ENCODE results near the gene CEP164. TPM values are rescaled to one million over a fixed set of nuclear protein-coding genes. Genes with fewer than 3 reads are reported as not detected.
"Not testable (repeated sequence)": the region's sequence is repeated elsewhere in the genome, so short reads cannot be mapped to it uniquely, and the experiment has no call there.

CEP164 gene
- total RNA-seq, 6 experiments from 2014 or later = 29.0 to 35.6 (median 33.0) TPM

DNA sequence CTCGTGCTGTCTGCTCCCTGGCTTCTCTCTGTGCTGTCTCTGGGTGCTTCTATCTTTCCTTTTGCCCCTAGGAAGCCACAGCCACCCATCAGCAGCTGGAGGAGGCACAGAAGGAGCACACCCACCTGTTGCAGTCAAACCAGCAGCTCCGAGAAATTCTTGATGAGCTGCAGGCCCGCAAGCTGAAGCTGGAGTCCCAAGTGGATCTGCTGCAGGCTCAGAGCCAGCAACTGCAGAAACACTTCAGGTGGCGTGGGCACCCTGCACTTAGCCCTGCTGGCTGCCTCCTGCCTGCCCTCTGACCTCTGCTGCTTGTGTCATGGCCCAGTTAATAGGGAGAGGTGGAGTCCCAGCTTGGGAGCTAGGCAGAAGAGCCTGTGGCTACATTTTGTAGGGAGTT lies 67.8 kb downstream of the CEP164 start:
- H3K4me1 Mint-ChIP-seq (ENCODE audit: low read depth) = no peaks in the 10 kb centered on the region
- no peak overlapping the region for H3K27ac Mint-ChIP-seq
- TF ChIP-seq, protein P1, sequence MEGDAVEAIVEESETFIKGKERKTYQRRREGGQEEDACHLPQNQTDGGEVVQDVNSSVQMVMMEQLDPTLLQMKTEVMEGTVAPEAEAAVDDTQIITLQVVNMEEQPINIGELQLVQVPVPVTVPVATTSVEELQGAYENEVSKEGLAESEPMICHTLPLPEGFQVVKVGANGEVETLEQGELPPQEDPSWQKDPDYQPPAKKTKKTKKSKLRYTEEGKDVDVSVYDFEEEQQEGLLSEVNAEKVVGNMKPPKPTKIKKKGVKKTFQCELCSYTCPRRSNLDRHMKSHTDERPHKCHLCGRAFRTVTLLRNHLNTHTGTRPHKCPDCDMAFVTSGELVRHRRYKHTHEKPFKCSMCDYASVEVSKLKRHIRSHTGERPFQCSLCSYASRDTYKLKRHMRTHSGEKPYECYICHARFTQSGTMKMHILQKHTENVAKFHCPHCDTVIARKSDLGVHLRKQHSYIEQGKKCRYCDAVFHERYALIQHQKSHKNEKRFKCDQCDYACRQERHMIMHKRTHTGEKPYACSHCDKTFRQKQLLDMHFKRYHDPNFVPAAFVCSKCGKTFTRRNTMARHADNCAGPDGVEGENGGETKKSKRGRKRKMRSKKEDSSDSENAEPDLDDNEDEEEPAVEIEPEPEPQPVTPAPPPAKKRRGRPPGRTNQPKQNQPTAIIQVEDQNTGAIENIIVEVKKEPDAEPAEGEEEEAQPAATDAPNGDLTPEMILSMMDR (IDR thresholded peaks at IDR 0.05) = no peak
- DNase-seq = no peak
- peaks cover 79% of the 10 kb centered on the region for H3K36me3 Mint-ChIP-seq (ENCODE audit: low read depth)
- H3K4me3 Mint-ChIP-seq = no peak overlapping the region
- peaks cover 3% of the 10 kb centered on the region for H3K27me3 Mint-ChIP-seq (ENCODE audit: insufficient read depth)
- H3K9me3 Mint-ChIP-seq = peaks cover 25% of the 10 kb centered on the region

DNA sequence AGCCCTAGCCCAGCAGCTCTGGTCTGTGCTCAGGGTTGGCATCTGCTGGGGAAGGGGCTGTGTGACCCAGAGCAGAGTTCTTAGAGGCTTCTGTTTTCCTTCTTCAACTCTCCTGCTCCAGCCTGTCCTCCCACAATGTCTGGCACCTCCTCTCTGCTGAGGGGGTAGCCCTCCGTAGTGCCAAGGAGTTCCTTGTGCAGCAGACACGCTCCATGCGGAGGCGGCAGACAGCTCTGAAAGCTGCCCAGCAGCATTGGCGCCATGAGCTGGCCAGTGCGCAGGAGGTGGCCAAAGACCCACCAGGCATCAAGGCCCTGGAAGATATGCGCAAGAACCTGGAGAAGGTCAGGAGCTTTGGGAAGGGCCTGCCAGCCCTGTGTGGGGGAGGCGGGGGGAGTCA lies 69.3 kb downstream of the CEP164 start:
- no peak overlapping the region for H3K27ac Mint-ChIP-seq
- peaks cover 25% of the 10 kb centered on the region for H3K9me3 Mint-ChIP-seq
- H3K4me1 Mint-ChIP-seq (ENCODE audit: low read depth) = no peaks in the 10 kb centered on the region
- H3K4me3 Mint-ChIP-seq = no peak overlapping the region
- TF ChIP-seq, protein P1 (IDR thresholded peaks at IDR 0.05) = no peak
- DNase-seq = no peak
- H3K36me3 Mint-ChIP-seq (ENCODE audit: low read depth) = peaks cover 74% of the 10 kb centered on the region
- peaks cover 3% of the 10 kb centered on the region for H3K27me3 Mint-ChIP-seq (ENCODE audit: insufficient read depth)

DNA sequence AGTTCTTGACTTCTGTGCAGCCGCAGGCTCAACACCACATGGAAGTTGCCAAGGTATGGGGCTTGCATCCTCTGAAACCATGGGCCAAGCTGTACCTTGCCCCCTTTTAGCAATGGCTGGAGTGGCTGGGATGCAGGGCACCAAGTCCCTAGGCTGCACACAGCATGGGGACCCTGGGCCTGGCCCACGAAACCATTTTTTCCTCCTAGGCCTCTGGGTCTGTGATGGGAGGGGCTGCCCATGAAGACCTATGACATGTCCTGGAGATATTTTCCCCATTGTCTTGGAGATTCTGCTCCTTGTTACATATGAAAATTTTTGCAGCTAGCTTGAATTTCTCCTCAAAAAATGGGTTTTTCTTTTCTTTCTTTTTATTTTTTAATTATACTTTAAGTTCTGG lies 71.0 kb downstream of the CEP164 start:
- H3K4me3 Mint-ChIP-seq; DNase-seq; H3K27ac Mint-ChIP-seq; H3K4me1 Mint-ChIP-seq (ENCODE audit: low read depth); H3K27me3 Mint-ChIP-seq (ENCODE audit: insufficient read depth): not testable (repeated sequence)
- peaks cover 80% of the 10 kb centered on the region for H3K36me3 Mint-ChIP-seq (ENCODE audit: low read depth)
- peaks cover 25% of the 10 kb centered on the region for H3K9me3 Mint-ChIP-seq

DNA sequence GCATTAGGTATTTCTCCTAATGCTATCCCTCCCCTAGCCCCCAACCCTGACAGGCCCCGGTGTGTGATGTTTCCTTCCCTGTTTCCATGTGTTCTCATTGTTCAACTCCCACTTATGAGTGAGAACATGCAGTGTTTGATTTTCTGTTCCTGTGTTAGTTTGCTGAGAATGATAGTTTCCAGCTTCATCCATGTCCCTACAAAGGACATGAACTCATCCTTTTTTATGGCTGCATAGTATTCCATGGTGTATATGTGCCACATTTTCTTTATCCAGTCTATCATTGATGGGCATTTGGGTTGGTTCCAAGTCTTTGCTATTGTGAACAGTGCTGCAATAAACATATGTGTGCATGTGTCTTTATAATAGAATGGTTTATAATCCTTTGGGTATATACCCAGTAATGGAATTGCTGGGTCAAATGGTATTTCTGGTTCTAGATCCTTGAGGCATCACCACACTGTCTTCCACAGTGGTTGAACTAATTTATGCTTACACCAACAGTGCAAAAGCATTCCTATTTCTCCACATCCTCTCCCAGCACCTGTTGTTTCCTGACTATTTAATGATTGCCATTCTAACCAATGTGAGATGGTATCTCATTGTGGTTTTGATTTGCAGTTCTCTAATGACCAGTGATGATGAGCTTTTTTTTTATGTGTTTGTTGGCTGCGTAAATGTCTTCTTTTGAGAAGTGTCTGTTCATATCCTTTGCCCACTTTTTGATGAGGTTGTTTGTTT lies 71.6 kb downstream of the CEP164 start:
- H3K4me3 Mint-ChIP-seq; H3K27me3 Mint-ChIP-seq (ENCODE audit: insufficient read depth); DNase-seq; H3K4me1 Mint-ChIP-seq (ENCODE audit: low read depth); H3K27ac Mint-ChIP-seq: not testable (repeated sequence)
- Mint-ChIP-seq H3K36me3 (ENCODE audit: low read depth) (peaks cover 82% of the 10 kb centered on the region), H3K9me3 (peaks cover 25% of the 10 kb centered on the region)

DNA sequence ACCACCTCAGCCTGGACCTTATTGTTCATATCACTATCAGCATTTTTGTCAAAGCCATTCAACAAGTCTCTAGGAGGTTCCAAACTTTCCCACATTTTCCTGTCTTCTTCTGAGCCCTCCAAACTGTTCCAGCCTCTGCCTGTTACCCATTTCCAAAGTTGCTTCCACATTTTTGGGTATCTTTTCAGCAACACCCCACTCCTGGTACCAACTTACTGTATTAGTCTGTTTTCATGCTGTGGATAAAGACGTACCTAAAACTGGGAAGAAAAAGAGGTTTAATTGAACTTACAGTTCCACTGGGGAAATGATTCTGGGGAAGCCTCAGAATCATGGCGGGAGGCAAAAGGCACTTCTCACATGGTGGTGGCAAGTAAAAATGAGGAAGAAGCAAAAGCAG lies 78.2 kb downstream of the CEP164 start:
- Mint-ChIP-seq H3K9me3 (peaks cover 14% of the 10 kb centered on the region), H3K36me3 (ENCODE audit: low read depth) (peaks cover 67% of the 10 kb centered on the region)
- H3K27ac Mint-ChIP-seq; H3K4me3 Mint-ChIP-seq; DNase-seq; H3K4me1 Mint-ChIP-seq (ENCODE audit: low read depth); H3K27me3 Mint-ChIP-seq (ENCODE audit: insufficient read depth): not testable (repeated sequence)

DNA sequence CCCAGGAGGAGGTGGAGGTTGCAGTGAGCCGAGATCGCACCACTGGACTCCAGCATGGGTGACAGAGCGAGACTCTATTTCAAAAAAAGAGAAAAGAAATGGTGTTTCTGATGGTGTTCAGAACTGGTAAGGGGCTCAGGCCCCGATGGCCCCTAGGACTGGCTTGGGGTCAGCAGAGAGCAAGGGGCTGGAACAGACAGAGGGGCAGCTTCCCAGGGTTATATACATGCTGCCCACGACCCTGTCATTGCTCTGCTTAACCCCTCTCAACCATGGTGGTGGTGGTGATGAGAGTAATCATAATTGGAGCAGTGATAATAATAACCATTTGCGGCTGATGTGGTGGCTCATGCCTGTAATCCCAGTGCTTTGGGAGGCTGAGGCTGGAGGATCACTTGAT lies 79.4 kb downstream of the CEP164 start:
- Mint-ChIP-seq H3K27ac (no peak overlapping the region), H3K27me3 (ENCODE audit: insufficient read depth) (peaks cover 3% of the 10 kb centered on the region; the same call in 1 of the 2 replicates)

DNA sequence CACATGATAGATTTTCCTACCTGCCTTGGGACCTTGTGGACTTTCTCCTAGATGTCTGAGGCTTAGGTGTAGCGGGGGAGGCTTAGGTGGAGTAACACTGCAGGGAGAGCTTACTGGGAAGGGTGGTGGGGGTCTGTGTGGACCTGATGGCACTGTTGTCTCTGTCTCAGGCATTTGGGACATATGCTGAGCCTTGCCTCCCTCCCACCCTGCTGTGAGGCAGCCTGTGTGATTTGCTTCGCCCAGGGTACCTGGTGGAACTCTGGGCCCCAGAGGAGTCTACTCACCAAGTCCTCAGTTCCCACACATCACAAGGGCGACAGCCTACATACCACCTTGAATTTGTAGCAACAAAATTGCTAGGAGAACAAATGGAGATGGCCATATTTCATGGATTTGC lies 80.7 kb downstream of the CEP164 start:
- Mint-ChIP-seq H3K4me3 (no peak overlapping the region), H3K9me3 (peaks cover 14% of the 10 kb centered on the region), H3K4me1 (ENCODE audit: low read depth) (no peaks in the 10 kb centered on the region), H3K27ac (no peak overlapping the region), H3K27me3 (ENCODE audit: insufficient read depth) (peaks cover 3% of the 10 kb centered on the region; the same call in 1 of the 2 replicates), H3K36me3 (ENCODE audit: low read depth) (peaks cover 61% of the 10 kb centered on the region)
- DNase-seq = no peak
- TF ChIP-seq, protein P1 (IDR thresholded peaks at IDR 0.05) = no peak

More for the DNA sequence above, 79.4 kb downstream of the CEP164 start:
- TF ChIP-seq, protein P1 (IDR thresholded peaks at IDR 0.05) = no peak
- H3K36me3 Mint-ChIP-seq (ENCODE audit: low read depth) = peaks cover 63% of the 10 kb centered on the region
- H3K4me1 Mint-ChIP-seq (ENCODE audit: low read depth) = no peaks in the 10 kb centered on the region
- no peak overlapping the region for H3K4me3 Mint-ChIP-seq
- no peak for DNase-seq
- peaks cover 14% of the 10 kb centered on the region for H3K9me3 Mint-ChIP-seq

Data from HFFc6 (cell line).